Mucosa of gallbladder (tissue), 1 donor: ENCODE data around the gene HS2ST1. TPM values are rescaled to one million over a fixed set of nuclear protein-coding genes. Genes with fewer than 3 reads are reported as not detected.
"Not testable (repeated sequence)": the region's sequence is repeated elsewhere in the genome, so short reads cannot be mapped to it uniquely, and the experiment has no call there.

Experiments used
- DNase-seq: peaks from one replicate; pipeline ENCODE4 v3.0.0-alpha.2; 2020; ENCODE audit warnings: low spot score
- total RNA-seq: library from RNA; stranded (reverse); gene quantifications from one replicate; pipeline ENCODE4 v1.2.1, GENCODE V29; 2021
- donor health status: DM: no; HTN: no; CAD: no.

The HS2ST1 gene
- total RNA-seq, 1 donor from 2014 or later: 22.3 TPM

GRCh38 chr1:86925742-86926141, 11.3 kb downstream of the HS2ST1 start:
- DNase-seq: no peak

GRCh38 chr1:86926883-86927282, 12.4 kb downstream of the HS2ST1 start:
- DNase-seq: no peak

- DNase-seq: no peak
Measured at GRCh38 chr1:86928819-86929218, 14.4 kb downstream of the HS2ST1 start.

- no peak for DNase-seq
Measured at GRCh38 chr1:86933051-86933450, 18.6 kb downstream of the HS2ST1 start.

GRCh38 chr1:86933562-86934377, 19.3 kb downstream of the HS2ST1 start:
- DNase-seq: no peak

- no peak for DNase-seq
Measured at GRCh38 chr1:86938450-86938849, 24.0 kb downstream of the HS2ST1 start.

GRCh38 chr1:86938855-86939254, 24.4 kb downstream of the HS2ST1 start:
- no peak for DNase-seq

- no peak for DNase-seq
Measured at GRCh38 chr1:86939406-86939805, 25.0 kb downstream of the HS2ST1 start.

GRCh38 chr1:86940599-86940998, 26.2 kb downstream of the HS2ST1 start:
- no peak for DNase-seq

GRCh38 chr1:86942042-86942441, 27.6 kb downstream of the HS2ST1 start:
- DNase-seq: no peak

- DNase-seq: no peak
Measured at GRCh38 chr1:86942743-86943142, 28.3 kb downstream of the HS2ST1 start.

GRCh38 chr1:86948212-86948611, 33.8 kb downstream of the HS2ST1 start:
- DNase-seq: no peak

GRCh38 chr1:86950712-86951419, 36.4 kb downstream of the HS2ST1 start:
- no peak for DNase-seq

GRCh38 chr1:86951430-86951829, 37.0 kb downstream of the HS2ST1 start:
- no peak for DNase-seq

- DNase-seq: no peak
Measured at GRCh38 chr1:86953167-86953566, 38.7 kb downstream of the HS2ST1 start.

GRCh38 chr1:86955678-86956077, 41.2 kb downstream of the HS2ST1 start:
- no peak for DNase-seq

- no peak for DNase-seq
Measured at GRCh38 chr1:86956221-86956620, 41.8 kb downstream of the HS2ST1 start.

- no peak for DNase-seq
Measured at GRCh38 chr1:86957221-86957620, 42.8 kb downstream of the HS2ST1 start.

- DNase-seq: no peak
Measured at GRCh38 chr1:86960548-86960947, 46.1 kb downstream of the HS2ST1 start.

GRCh38 chr1:86963841-86964240, 49.4 kb downstream of the HS2ST1 start:
- not testable (repeated sequence) for DNase-seq

GRCh38 chr1:86965012-86965826, 50.8 kb downstream of the HS2ST1 start:
- no peak for DNase-seq

GRCh38 chr1:86965827-86966182, 51.4 kb downstream of the HS2ST1 start:
- no peak for DNase-seq
